Ishikawa (cell line): ENCODE measurements around the gene RAB40C.

Experiments
- CEBPB ChIP-seq: IDR thresholded peaks from 2 replicates; pipeline ENCODE4 v1.6.1; 2012
- CREB1 ChIP-seq: IDR thresholded peaks from 2 replicates; pipeline ENCODE4 v1.6.1; 2012; ENCODE audit warnings: low read depth
- EGR1 ChIP-seq: IDR thresholded peaks from 2 replicates; pipeline ENCODE4 v1.6.1; 2012
- EP300 ChIP-seq: IDR thresholded peaks from 2 replicates; pipeline ENCODE4 v1.6.1; 2012; ENCODE audit warnings: borderline replicate concordance
- NFIC ChIP-seq: IDR thresholded peaks from 2 replicates; pipeline ENCODE4 v1.6.1; 2012
- RAD21 ChIP-seq: IDR thresholded peaks from 2 replicates; pipeline ENCODE4 v1.6.1; 2012; ENCODE audit warnings: low read depth
- TAF1 ChIP-seq: IDR thresholded peaks from 2 replicates; pipeline ENCODE4 v1.6.1; 2012; ENCODE audit warnings: low read depth, mild to moderate bottlenecking
- TEAD4 ChIP-seq: IDR thresholded peaks from 2 replicates; pipeline ENCODE4 v1.6.1; 2012
- YY1 ChIP-seq: IDR thresholded peaks from 2 replicates; pipeline ENCODE4 v1.6.1; 2012; ENCODE audit warnings: low read depth
- ZBTB7A ChIP-seq: IDR thresholded peaks from 2 replicates; pipeline ENCODE4 v1.6.1; 2012; ENCODE audit warnings: low read depth
- TF ChIP-seq, protein P1 (sequence below): IDR thresholded peaks from 2 replicates; pipeline ENCODE4 v1.6.1; 2012
- TF ChIP-seq, protein P2 (sequence below): IDR thresholded peaks from 2 replicates; pipeline ENCODE4 v1.6.1; 2012; ENCODE audit warnings: low read depth, mild to moderate bottlenecking

DNA sequence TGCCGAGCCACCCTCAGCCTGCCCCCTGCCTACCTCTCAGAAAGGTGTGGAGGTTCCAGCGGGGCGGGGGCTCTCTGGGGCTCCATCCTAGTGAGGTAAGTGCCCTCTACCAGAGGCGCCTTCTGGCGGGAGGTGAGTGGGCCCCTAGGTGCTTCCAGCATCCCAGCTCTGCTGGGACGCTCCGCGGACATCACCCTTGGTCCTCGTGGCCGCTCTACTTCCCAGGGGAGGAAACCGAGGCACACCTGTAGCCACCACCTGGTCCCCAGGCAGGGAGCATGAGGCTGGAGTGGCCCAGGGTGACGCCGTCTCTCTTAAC, 53.1 kb downstream of the RAB40C start:
- TF ChIP-seq, protein P1, sequence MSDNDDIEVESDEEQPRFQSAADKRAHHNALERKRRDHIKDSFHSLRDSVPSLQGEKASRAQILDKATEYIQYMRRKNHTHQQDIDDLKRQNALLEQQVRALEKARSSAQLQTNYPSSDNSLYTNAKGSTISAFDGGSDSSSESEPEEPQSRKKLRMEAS = no peak
- TF ChIP-seq CEBPB (no peak), CREB1 (no peak), TEAD4 (no peak), RAD21 (no peak), ZBTB7A (no peak), EP300 (no peak), NFIC (no peak), YY1 (no peak), TAF1 (no peak), EGR1 (no peak)
- TF ChIP-seq, protein P2, sequence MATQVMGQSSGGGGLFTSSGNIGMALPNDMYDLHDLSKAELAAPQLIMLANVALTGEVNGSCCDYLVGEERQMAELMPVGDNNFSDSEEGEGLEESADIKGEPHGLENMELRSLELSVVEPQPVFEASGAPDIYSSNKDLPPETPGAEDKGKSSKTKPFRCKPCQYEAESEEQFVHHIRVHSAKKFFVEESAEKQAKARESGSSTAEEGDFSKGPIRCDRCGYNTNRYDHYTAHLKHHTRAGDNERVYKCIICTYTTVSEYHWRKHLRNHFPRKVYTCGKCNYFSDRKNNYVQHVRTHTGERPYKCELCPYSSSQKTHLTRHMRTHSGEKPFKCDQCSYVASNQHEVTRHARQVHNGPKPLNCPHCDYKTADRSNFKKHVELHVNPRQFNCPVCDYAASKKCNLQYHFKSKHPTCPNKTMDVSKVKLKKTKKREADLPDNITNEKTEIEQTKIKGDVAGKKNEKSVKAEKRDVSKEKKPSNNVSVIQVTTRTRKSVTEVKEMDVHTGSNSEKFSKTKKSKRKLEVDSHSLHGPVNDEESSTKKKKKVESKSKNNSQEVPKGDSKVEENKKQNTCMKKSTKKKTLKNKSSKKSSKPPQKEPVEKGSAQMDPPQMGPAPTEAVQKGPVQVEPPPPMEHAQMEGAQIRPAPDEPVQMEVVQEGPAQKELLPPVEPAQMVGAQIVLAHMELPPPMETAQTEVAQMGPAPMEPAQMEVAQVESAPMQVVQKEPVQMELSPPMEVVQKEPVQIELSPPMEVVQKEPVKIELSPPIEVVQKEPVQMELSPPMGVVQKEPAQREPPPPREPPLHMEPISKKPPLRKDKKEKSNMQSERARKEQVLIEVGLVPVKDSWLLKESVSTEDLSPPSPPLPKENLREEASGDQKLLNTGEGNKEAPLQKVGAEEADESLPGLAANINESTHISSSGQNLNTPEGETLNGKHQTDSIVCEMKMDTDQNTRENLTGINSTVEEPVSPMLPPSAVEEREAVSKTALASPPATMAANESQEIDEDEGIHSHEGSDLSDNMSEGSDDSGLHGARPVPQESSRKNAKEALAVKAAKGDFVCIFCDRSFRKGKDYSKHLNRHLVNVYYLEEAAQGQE = no peak
